Neural progenitor cell (in vitro differentiated cells): ENCODE data around the gene DCX. TPM values are rescaled to one million over a fixed set of nuclear protein-coding genes. Genes with fewer than 3 reads are reported as not detected.

ENCODE experiments used
- DNase-seq: peaks from one replicate; pipeline ENCODE4 v3.0.0-alpha.2; 2016; ENCODE audit warnings: low spot score
- H2AFZ ChIP-seq: fragments of 200-600 bp; sonication (generic); replicated peaks from 2 replicates; pipeline ENCODE4 v1.6.1; 2016; ENCODE audit warnings: antibody characterized with exemption
- H3F3A ChIP-seq: fragments of 200-600 bp; sonication (generic); 2 replicates; pipeline ENCODE4 v1.6.1; 2016; ENCODE audit warnings: antibody characterized with exemption, low read depth
- H3K27ac ChIP-seq: fragments of 200-600 bp; sonication (generic); 2 replicates; pipeline ENCODE4 v1.5.1; 2016; ENCODE audit warnings: mild to moderate bottlenecking
- H3K27me3 ChIP-seq: fragments of 200-600 bp; sonication (generic); 2 replicates; pipeline ENCODE4 v1.6.1; 2016; ENCODE audit warnings: mild to moderate bottlenecking, moderate library complexity
- H3K36me3 ChIP-seq: fragments of 200-600 bp; sonication (generic); 2 replicates; pipeline ENCODE4 v1.5.1; 2016
- H3K4me1 ChIP-seq: fragments of 200-600 bp; sonication (generic); 2 replicates; pipeline ENCODE4 v1.6.1; 2016; ENCODE audit warnings: mixed run types
- H3K4me2 ChIP-seq: fragments of 200-600 bp; sonication (generic); 2 replicates; pipeline ENCODE4 v1.6.1; 2016
- H3K4me3 ChIP-seq: fragments of 200-600 bp; sonication (generic); 2 replicates; pipeline ENCODE4 v1.5.1; 2016
- H3K79me2 ChIP-seq: fragments of 200-600 bp; sonication (generic); 2 replicates; pipeline ENCODE4 v1.6.1; 2016; ENCODE audit warnings: low read depth
- H3K9ac ChIP-seq: fragments of 200-600 bp; sonication (generic); 2 replicates; pipeline ENCODE4 v1.6.1; 2016
- H3K9me3 ChIP-seq: fragments of 200-600 bp; sonication (generic); 2 replicates; pipeline ENCODE4 v1.5.1; 2016; ENCODE audit warnings: low read depth
- H4K20me1 ChIP-seq: fragments of 200-600 bp; sonication (generic); 2 replicates; pipeline ENCODE4 v1.6.1; 2016; ENCODE audit warnings: low read depth
- H3K27ac Mint-ChIP-seq: 3 replicates; pipeline ENCODE4 v1.8.0; 2021; ENCODE audit warnings: mixed read lengths
- H3K27me3 Mint-ChIP-seq: 2 replicates; pipeline ENCODE4 v1.8.0; 2022; ENCODE audit warnings: low read depth, mild to moderate bottlenecking, inconsistent platforms, moderate library complexity, mixed read lengths; ENCODE audit not compliant: insufficient read depth
- H3K36me3 Mint-ChIP-seq: 3 replicates; pipeline ENCODE4 v1.8.0; 2021; ENCODE audit warnings: mixed read lengths
- H3K4me1 Mint-ChIP-seq: 3 replicates; pipeline ENCODE4 v1.8.0; 2021; ENCODE audit warnings: mixed read lengths
- H3K4me3 Mint-ChIP-seq: 3 replicates; pipeline ENCODE4 v1.8.0; 2021; ENCODE audit warnings: mild to moderate bottlenecking, moderate library complexity, mixed read lengths
- H3K9me3 Mint-ChIP-seq: 3 replicates; pipeline ENCODE4 v1.8.0; 2020; ENCODE audit warnings: mixed read lengths
- CTCF ChIP-seq: fragments of 200-600 bp; sonication (generic); IDR thresholded peaks from 2 replicates; pipeline ENCODE4 v1.5.1; 2017; ENCODE audit warnings: antibody characterized with exemption, mild to moderate bottlenecking
- EZH2 ChIP-seq: fragments of 200-600 bp; sonication (generic); IDR thresholded peaks from 2 replicates; pipeline ENCODE4 v1.6.1; 2017; ENCODE audit warnings: antibody characterized with exemption, mild to moderate bottlenecking, moderate library complexity
- EZH2phosphoT487 ChIP-seq: fragments of 200-600 bp; sonication (generic); IDR thresholded peaks from 2 replicates; pipeline ENCODE4 v1.6.1; 2017; ENCODE audit warnings: antibody characterized with exemption
- small RNA-seq: library from RNA; depleted of rRNA; stranded (forward); fragments of <200 nt; gene quantifications from one replicate; pipeline ENCODE3, GENCODE V24; 2015
- total RNA-seq: library from RNA; depleted of rRNA; stranded (reverse); fragments of >200 nt; gene quantifications from 2 replicates; pipeline ENCODE4 v1.2.3, GENCODE V29; 2015; ENCODE audit warnings: low replicate concordance

DCX gene
- total RNA-seq, 1 donor from 2014 or later, result 4.8 TPM

DNA sequence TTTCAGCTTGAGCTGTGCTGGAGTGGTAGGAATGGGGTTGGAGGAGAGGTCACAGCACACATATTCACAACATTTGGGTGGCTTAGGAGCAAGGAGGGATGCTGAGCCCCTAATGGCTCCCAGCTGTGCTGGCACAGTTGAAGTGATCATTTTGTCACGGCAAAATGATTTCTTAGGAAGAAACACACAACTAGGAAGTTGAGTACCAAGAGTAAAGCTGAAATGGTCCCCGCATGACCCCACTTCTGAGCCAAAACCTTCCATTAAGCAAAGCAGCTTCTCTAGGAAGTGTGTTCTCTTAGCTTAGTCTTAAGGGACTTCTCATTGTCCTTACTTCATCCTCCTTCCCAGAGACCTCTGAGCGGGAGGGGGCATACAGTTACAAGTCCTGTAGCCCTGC, 154.3 kb downstream of the DCX start:
- Histone ChIP-seq H2AFZ (no peak overlapping the region), H3K27me3 (no peaks in the 10 kb centered on the region), H3K4me2 (no peak overlapping the region), H3K9me3 (no peaks in the 10 kb centered on the region), H3K79me2 (no peaks in the 10 kb centered on the region), H3F3A (no peaks in the 10 kb centered on the region), H3K9ac (no peak overlapping the region), H3K4me1 (peaks cover 29% of the 10 kb centered on the region), H4K20me1 (no peaks in the 10 kb centered on the region), H3K27ac (no peak overlapping the region), H3K36me3 (peaks cover 16% of the 10 kb centered on the region), H3K4me3 (no peak overlapping the region)
- Mint-ChIP-seq H3K36me3 (no peaks in the 10 kb centered on the region), H3K9me3 (no peaks in the 10 kb centered on the region), H3K27me3 (peaks cover 2% of the 10 kb centered on the region), H3K4me1 (peaks cover 7% of the 10 kb centered on the region), H3K27ac (no peak overlapping the region), H3K4me3 (peak overlapping the region; percentile 20)
- TF ChIP-seq EZH2phosphoT487 (no peak), CTCF (no peak), EZH2 (no peak)
- DNase-seq, result no peak

DNA sequence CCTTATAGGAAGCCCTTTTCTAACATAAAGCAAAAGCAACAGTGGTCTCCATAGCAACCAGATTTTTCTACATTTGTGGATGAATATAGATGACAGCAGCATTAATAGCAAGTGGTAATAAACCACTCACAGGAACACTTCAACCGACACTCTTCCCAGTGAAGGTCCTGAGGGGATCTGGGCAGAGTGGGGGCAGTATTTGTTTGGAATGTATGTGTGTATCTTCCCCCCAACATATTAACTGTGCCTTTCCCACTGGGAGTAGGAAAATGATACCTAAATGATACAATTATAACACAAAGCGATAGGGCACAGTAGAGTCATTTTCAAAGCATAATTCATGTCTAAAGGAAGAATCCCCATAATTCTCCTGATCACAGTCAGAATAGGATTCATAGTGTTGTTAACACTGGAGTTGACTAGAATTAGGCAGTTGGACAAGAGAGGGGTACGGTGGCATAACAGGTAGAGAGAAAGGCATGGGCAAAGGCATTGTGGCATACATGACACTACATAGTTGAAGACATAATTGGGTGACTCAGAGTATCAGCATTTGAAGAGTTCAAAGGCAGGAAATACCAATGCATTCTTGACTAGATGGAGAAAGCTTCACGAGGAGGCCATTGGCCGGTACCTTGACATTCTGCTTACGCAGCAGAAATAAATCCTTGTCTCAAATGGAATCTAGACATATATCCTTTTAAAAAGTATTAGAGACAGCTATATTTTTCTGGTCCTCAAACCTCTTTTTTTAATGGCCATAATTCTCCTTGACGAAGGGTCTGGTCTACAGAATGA, 156.9 kb downstream of the DCX start:
- DNase-seq, result no peak
- H3K4me2 ChIP-seq, result no peak overlapping the region
- no peaks in the 10 kb centered on the region for H3K27me3 ChIP-seq
- Mint-ChIP-seq H3K4me3 (no peak overlapping the region), H3K9me3 (no peaks in the 10 kb centered on the region), H3K27ac (no peak overlapping the region), H3K4me1 (peaks cover 2% of the 10 kb centered on the region), H3K27me3 (no peaks in the 10 kb centered on the region), H3K36me3 (no peaks in the 10 kb centered on the region)
- no peak for TF ChIP-seq EZH2phosphoT487
- TF ChIP-seq CTCF, result no peak
- no peak for TF ChIP-seq EZH2
- H2AFZ ChIP-seq, result no peak overlapping the region
- no peaks in the 10 kb centered on the region for H3K79me2 ChIP-seq
- no peaks in the 10 kb centered on the region for H4K20me1 ChIP-seq
- H3K4me1 ChIP-seq, result peaks cover 12% of the 10 kb centered on the region
- H3F3A ChIP-seq, result no peaks in the 10 kb centered on the region
- peaks cover 16% of the 10 kb centered on the region for H3K36me3 ChIP-seq
- H3K9me3 ChIP-seq, result no peaks in the 10 kb centered on the region
- H3K9ac ChIP-seq, result no peak overlapping the region
- H3K4me3 ChIP-seq, result no peak overlapping the region
- H3K27ac ChIP-seq, result no peak overlapping the region

DNA sequence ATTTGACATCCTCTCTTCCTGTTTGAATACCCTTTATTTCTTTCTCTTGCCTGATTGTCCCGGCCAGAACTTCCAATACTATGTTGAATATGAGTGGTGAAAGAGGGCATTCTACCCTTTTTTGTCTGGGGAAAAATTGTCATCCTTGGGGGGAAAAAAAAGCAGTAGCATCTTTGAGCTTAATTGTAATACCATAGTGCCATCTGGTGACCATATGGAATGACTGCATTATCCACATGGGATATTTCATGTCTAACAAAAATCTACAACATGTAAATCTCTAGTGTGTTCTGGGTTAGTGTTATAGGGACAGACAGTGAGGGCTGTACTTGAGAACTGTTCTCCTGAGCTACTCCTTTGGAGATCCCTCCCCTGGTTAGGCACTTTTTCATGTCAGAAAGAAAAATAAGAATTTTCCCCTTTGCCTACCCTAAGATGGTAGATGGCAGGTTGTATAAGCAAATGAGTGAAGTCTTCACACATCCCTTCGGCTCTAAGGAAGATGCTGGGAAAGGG, 167.7 kb downstream of the DCX start:
- no peak overlapping the region for H3K27ac Mint-ChIP-seq
- no peaks in the 10 kb centered on the region for H3K36me3 Mint-ChIP-seq
- Histone ChIP-seq H3F3A (peaks cover 5% of the 10 kb centered on the region), H3K4me3 (no peak overlapping the region), H3K27me3 (no peaks in the 10 kb centered on the region), H4K20me1 (no peaks in the 10 kb centered on the region), H2AFZ (peak overlapping the region; percentile 38), H3K36me3 (peaks cover 4% of the 10 kb centered on the region), H3K9me3 (no peaks in the 10 kb centered on the region), H3K4me2 (no peak overlapping the region), H3K9ac (no peak overlapping the region), H3K27ac (no peak overlapping the region), H3K79me2 (no peaks in the 10 kb centered on the region), H3K4me1 (no peaks in the 10 kb centered on the region)
- no peak overlapping the region for H3K4me3 Mint-ChIP-seq
- no peaks in the 10 kb centered on the region for H3K4me1 Mint-ChIP-seq
- peaks cover 1% of the 10 kb centered on the region for H3K9me3 Mint-ChIP-seq
- peak; percentile 60 for DNase-seq
- TF ChIP-seq CTCF (peak; percentile 86), EZH2 (no peak)
- H3K27me3 Mint-ChIP-seq, result peaks cover 2% of the 10 kb centered on the region

Small RNAs within 50 kb of the gene (small RNA-seq; reads per million reads assigned to genes)
- not detected for gene RNU6-496P

Other genes with a start within 250 kb of the DCX start
- gene CAPN6, start 141.7 kb downstream of the DCX start, total RNA-seq, result 226 and 232 TPM in 2 replicates
- 0.50 and 0.51 TPM in 2 replicates for gene SERTM2, start 99.5 kb upstream of the DCX start, total RNA-seq